Astrocyte (in vitro differentiated cells and primary cell): ENCODE results near the gene SSBP2. TPM values are rescaled to one million over a fixed set of nuclear protein-coding genes. Genes with fewer than 3 reads are reported as not detected.

Source experiments
- DNase-seq: peaks from one replicate; pipeline ENCODE4 v3.0.0-alpha.2; 2010; ENCODE audit warnings: low read depth
- FAIRE-seq: peaks from 2 replicates; lab custom pipeline; 2011; peaks lifted over from hg19 to GRCh38; lab: Jason Lieb, UNC
- H2AFZ ChIP-seq: 2 replicates; pipeline ENCODE4 v1.6.0; 2012; ENCODE audit warnings: low read depth, low read length, inconsistent platforms
- H3K27ac ChIP-seq: 2 replicates; pipeline ENCODE4 v1.5.1; 2011; ENCODE audit warnings: low read depth, low read length, inconsistent platforms
- H3K27me3 ChIP-seq: 2 replicates; pipeline ENCODE4 v1.6.0; 2011; ENCODE audit warnings: low read length, inconsistent platforms; ENCODE audit not compliant: insufficient read depth
- H3K36me3 ChIP-seq: 2 replicates; pipeline ENCODE4 v1.5.1; 2011; ENCODE audit warnings: low read length, inconsistent platforms; ENCODE audit not compliant: insufficient read depth
- H3K4me1 ChIP-seq: 2 replicates; pipeline ENCODE4 v1.5.1; 2011; ENCODE audit warnings: low read length, inconsistent platforms; ENCODE audit not compliant: insufficient read depth
- H3K4me2 ChIP-seq: 2 replicates; pipeline ENCODE4 v1.6.0; 2012; ENCODE audit warnings: low read length, inconsistent platforms
- H3K4me3 ChIP-seq: 2 replicates; pipeline ENCODE4 v1.5.1; 2011; ENCODE audit warnings: low read depth, mild to moderate bottlenecking, low read length, inconsistent platforms; ENCODE audit not compliant: insufficient read depth
- H3K79me2 ChIP-seq: 2 replicates; pipeline ENCODE4 v1.6.0; 2012; ENCODE audit warnings: mild to moderate bottlenecking, low read length, inconsistent platforms; ENCODE audit not compliant: insufficient read depth
- H3K9ac ChIP-seq: 2 replicates; pipeline ENCODE4 v1.6.0; 2012; ENCODE audit warnings: mild to moderate bottlenecking, low read length, inconsistent platforms
- H3K9me3 ChIP-seq: 2 replicates; pipeline ENCODE4 v1.5.1; 2012; ENCODE audit warnings: low read depth, mild to moderate bottlenecking, low read length, inconsistent platforms; ENCODE audit not compliant: insufficient read depth
- H4K20me1 ChIP-seq: 2 replicates; pipeline ENCODE4 v1.6.0; 2012; ENCODE audit warnings: low read length, inconsistent platforms; ENCODE audit not compliant: insufficient read depth
- H3K27ac Mint-ChIP-seq: one replicate; pipeline ENCODE4 v1.8.0; 2021; ENCODE audit warnings: mild to moderate bottlenecking, mixed read lengths; ENCODE audit not compliant: unreplicated experiment
- H3K27me3 Mint-ChIP-seq: one replicate; pipeline ENCODE4 v1.8.0; 2021; ENCODE audit warnings: low read depth, mixed read lengths; ENCODE audit not compliant: unreplicated experiment
- H3K36me3 Mint-ChIP-seq: one replicate; pipeline ENCODE4 v1.8.0; 2021; ENCODE audit warnings: low read depth, mixed read lengths; ENCODE audit not compliant: unreplicated experiment
- H3K4me1 Mint-ChIP-seq: one replicate; pipeline ENCODE4 v1.8.0; 2021; ENCODE audit warnings: low read depth, mixed read lengths; ENCODE audit not compliant: unreplicated experiment
- H3K4me3 Mint-ChIP-seq: one replicate; pipeline ENCODE4 v1.8.0; 2021; ENCODE audit warnings: mild to moderate bottlenecking, moderate library complexity, mixed read lengths; ENCODE audit not compliant: unreplicated experiment
- H3K9me3 Mint-ChIP-seq: one replicate; pipeline ENCODE4 v1.8.0; 2021; ENCODE audit warnings: mild to moderate bottlenecking, mixed read lengths; ENCODE audit not compliant: unreplicated experiment
- CTCF ChIP-seq: IDR thresholded peaks from 2 replicates; pipeline ENCODE4 v1.5.1; 2011; ENCODE audit warnings: low read depth, mild to moderate bottlenecking, inconsistent platforms, low read length, moderate library complexity; ENCODE audit not compliant: insufficient read depth
- EZH2 ChIP-seq: IDR thresholded peaks from 2 replicates; pipeline ENCODE4 v1.6.1; 2012; ENCODE audit warnings: mild to moderate bottlenecking, low read length, inconsistent platforms; ENCODE audit not compliant: insufficient read depth
- total RNA-seq: library from RNA; stranded (reverse); gene quantifications from 2 replicates; pipeline ENCODE4 v1.2.1, GENCODE V29; 2021

SSBP2 gene
- total RNA-seq, 1 donor from 2014 or later = 59.8 TPM

- no peaks in the 10 kb centered on the region for H4K20me1 ChIP-seq
- H3K9ac ChIP-seq = no peak overlapping the region
- H3K27me3 ChIP-seq = no peaks in the 10 kb centered on the region
- H3K4me1 Mint-ChIP-seq = no peaks in the 10 kb centered on the region
- H3K27ac Mint-ChIP-seq = no peak overlapping the region
- no peaks in the 10 kb centered on the region for H3K4me1 ChIP-seq
- H3K36me3 ChIP-seq = no peaks in the 10 kb centered on the region
- H2AFZ ChIP-seq = no peak overlapping the region
- no peak overlapping the region for H3K4me3 ChIP-seq
- TF ChIP-seq CTCF (no peak), EZH2 (no peak)
- no peak overlapping the region for H3K4me2 ChIP-seq
- peaks cover 2% of the 10 kb centered on the region for H3K9me3 ChIP-seq
- H3K27ac ChIP-seq = no peak overlapping the region
- H3K9me3 Mint-ChIP-seq = peaks cover 3% of the 10 kb centered on the region
- H3K4me3 Mint-ChIP-seq = no peak overlapping the region
- H3K36me3 Mint-ChIP-seq = no peaks in the 10 kb centered on the region
- no peaks in the 10 kb centered on the region for H3K79me2 ChIP-seq
- peaks cover 19% of the 10 kb centered on the region for H3K27me3 Mint-ChIP-seq
- DNase-seq (no peak), FAIRE-seq (no peak)
These were observed 355.6 kb downstream of the SSBP2 start for GRCh38 chr5:81395262-81395661.

DNA sequence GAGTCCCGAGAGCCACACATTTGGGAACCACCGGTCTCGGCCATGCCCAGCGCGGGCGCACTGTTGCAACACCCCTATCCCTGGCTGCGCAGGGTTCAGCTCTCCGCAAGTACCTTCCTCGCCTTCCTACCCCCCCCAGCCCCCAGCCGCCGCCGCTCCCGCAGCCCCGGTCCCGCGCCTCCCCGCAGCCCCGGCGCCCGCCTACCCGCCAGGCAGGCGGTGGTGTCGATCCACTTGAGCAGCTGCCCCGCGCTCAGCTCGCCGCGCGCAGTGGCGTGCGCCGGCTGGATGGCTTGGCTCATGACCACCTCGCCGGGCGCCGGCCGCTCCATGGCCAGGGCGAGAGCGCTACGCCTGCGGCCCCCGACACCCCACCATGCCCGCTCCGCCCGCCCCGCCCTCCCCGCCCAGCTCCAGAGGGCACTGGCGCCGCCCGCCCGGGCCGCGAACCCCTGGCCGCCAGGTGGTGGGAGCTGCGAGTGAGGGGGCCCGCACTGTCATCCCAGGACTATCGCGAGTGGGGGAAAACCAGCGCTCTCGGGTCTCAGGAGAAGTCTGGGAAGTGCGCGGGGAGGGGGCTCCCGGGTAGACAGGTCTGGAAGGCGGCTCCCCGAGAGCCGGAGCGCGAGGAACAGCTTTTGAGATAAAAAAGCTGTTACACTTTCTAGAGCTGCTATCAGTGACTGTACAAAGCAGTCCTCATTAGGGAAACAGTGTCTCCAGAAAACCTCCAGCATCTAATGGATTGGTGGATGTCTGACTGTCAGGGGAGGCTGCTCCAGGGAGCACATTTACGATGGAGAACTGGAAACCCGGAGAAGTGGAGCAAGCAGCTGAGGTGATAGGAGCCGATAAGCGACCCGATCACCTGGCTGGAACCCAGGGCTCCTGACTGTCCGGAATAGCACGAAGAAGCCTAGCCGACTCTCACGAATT lies 356.8 kb downstream of the SSBP2 start, which contains the start of gene ACOT12:
Gene ACOT12 (minus strand): TSS at position 352 of the 936 bp plus-strand sequence. CDS start 20 bp downstream, at position 332.
- Mint-ChIP-seq H3K9me3 (peaks cover 3% of the 10 kb centered on the region), H3K27ac (no peak within 1 kb of the TSS), H3K27me3 (peaks cover 19% of the 10 kb centered on the region), H3K4me3 (peak within 1 kb of the TSS; percentile 77), H3K4me1 (no peaks in the 10 kb centered on the region), H3K36me3 (no peaks in the 10 kb centered on the region)
- Histone ChIP-seq H3K36me3 (no peaks in the 10 kb centered on the region), H3K4me3 (peak within 1 kb of the TSS; percentile 52), H3K9me3 (peaks cover 2% of the 10 kb centered on the region), H3K27ac (no peak within 1 kb of the TSS), H3K79me2 (no peaks in the 10 kb centered on the region), H3K4me2 (peak within 1 kb of the TSS; percentile 89), H3K9ac (peak within 1 kb of the TSS; percentile 43), H3K4me1 (no peaks in the 10 kb centered on the region), H2AFZ (peak within 1 kb of the TSS; percentile 62), H3K27me3 (no peaks in the 10 kb centered on the region), H4K20me1 (no peaks in the 10 kb centered on the region)
- TF ChIP-seq EZH2 = no peak
- DNase-seq (peak; percentile 11), FAIRE-seq (no peak)

DNA sequence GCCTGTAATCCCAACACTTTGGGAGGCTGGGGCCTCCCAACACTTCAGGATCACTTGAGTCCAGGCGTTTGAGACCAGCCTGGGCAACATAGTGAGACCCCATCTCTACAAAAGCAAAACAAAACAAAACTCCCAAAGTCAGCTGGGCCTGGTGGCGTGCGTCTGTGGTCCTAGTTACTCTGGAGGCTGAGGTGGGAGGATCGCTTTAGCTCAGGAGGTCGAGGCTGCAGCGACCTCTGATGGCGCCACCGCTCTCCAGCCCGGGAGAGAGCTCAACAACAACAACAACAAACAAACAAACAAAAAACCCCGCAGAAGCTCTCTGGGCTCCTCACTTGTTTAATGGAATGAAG lies 357.5 kb downstream of the SSBP2 start:
- H3K4me3 Mint-ChIP-seq = peak overlapping the region; percentile 77
- no peak for FAIRE-seq
- no peak overlapping the region for H3K27ac Mint-ChIP-seq
- H3K36me3 Mint-ChIP-seq = no peaks in the 10 kb centered on the region
- peak overlapping the region; percentile 43 for H3K9ac ChIP-seq
- H3K9me3 ChIP-seq = peaks cover 2% of the 10 kb centered on the region
- DNase-seq = no peak
- no peaks in the 10 kb centered on the region for H3K27me3 ChIP-seq
- peaks cover 3% of the 10 kb centered on the region for H3K9me3 Mint-ChIP-seq
- TF ChIP-seq CTCF (no peak), EZH2 (no peak)
- no peak overlapping the region for H3K27ac ChIP-seq
- no peaks in the 10 kb centered on the region for H3K4me1 Mint-ChIP-seq
- H3K27me3 Mint-ChIP-seq = peaks cover 19% of the 10 kb centered on the region
- no peaks in the 10 kb centered on the region for H4K20me1 ChIP-seq
- H3K79me2 ChIP-seq = no peaks in the 10 kb centered on the region
- H3K4me2 ChIP-seq = peak overlapping the region; percentile 89
- no peaks in the 10 kb centered on the region for H3K4me1 ChIP-seq
- H3K36me3 ChIP-seq = no peaks in the 10 kb centered on the region
- peak overlapping the region; percentile 62 for H2AFZ ChIP-seq
- peak overlapping the region; percentile 52 for H3K4me3 ChIP-seq
